ENCODE data around the gene C9orf85.

- TF ChIP-seq, protein P1, sequence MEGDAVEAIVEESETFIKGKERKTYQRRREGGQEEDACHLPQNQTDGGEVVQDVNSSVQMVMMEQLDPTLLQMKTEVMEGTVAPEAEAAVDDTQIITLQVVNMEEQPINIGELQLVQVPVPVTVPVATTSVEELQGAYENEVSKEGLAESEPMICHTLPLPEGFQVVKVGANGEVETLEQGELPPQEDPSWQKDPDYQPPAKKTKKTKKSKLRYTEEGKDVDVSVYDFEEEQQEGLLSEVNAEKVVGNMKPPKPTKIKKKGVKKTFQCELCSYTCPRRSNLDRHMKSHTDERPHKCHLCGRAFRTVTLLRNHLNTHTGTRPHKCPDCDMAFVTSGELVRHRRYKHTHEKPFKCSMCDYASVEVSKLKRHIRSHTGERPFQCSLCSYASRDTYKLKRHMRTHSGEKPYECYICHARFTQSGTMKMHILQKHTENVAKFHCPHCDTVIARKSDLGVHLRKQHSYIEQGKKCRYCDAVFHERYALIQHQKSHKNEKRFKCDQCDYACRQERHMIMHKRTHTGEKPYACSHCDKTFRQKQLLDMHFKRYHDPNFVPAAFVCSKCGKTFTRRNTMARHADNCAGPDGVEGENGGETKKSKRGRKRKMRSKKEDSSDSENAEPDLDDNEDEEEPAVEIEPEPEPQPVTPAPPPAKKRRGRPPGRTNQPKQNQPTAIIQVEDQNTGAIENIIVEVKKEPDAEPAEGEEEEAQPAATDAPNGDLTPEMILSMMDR (conservative IDR thresholded peaks at IDR 0.05; ENCODE audit: low read depth, low read length): no peak
- TF ChIP-seq USF2 (IDR thresholded peaks at IDR 0.05; ENCODE audit: low read depth, low read length): no peak
- TF ChIP-seq SMC3 (IDR thresholded peaks at IDR 0.05; ENCODE audit: low read depth, low read length): no peak
- no peak for TF ChIP-seq RCOR1 (IDR thresholded peaks at IDR 0.05; ENCODE audit: insufficient replicate concordance, low read length)
- TF ChIP-seq, protein P2, sequence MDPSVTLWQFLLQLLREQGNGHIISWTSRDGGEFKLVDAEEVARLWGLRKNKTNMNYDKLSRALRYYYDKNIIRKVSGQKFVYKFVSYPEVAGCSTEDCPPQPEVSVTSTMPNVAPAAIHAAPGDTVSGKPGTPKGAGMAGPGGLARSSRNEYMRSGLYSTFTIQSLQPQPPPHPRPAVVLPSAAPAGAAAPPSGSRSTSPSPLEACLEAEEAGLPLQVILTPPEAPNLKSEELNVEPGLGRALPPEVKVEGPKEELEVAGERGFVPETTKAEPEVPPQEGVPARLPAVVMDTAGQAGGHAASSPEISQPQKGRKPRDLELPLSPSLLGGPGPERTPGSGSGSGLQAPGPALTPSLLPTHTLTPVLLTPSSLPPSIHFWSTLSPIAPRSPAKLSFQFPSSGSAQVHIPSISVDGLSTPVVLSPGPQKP (IDR thresholded peaks at IDR 0.05; ENCODE audit: borderline replicate concordance, low read depth, low read length): no peak
Measured at GRCh38 chr9:71901695-71902597, 9.5 kb upstream of the C9orf85 start.
